A549 (cell line): ENCODE data around the gene EPHB1. TPM values are rescaled to one million over a fixed set of nuclear protein-coding genes. Genes with fewer than 3 reads are reported as not detected.

Experiments
- ATAC-seq, 2 experiments: fragments of 200-7000 bp in 1 of 2; fragments of >200 bp in 1 of 2; cut with Nextera tagmentation in 1 of 2; cut with Tn5 transposase in 1 of 2; 3 replicates each; pipeline versions ENCODE4 v1.8.0 to v1.9.1; 2018 to 2020; ENCODE audit warnings: mild to moderate bottlenecking in 1 of 2, moderate library complexity in 1 of 2
- CTCF ChIA-PET: fragments of 300-600 bp; sonication (Branson Sonifier 250); formaldehyde crosslinking; extraction: SDS; loops from one replicate; lab custom pipeline; 2021; ENCODE audit warnings: antibody characterized with exemption, inconsistent platforms; lab: Yijun Ruan, JAX
- POLR2A ChIA-PET: fragments of 350-600 bp; formaldehyde crosslinking; extraction: SDS; loops from one replicate; lab custom pipeline; 2021; ENCODE audit warnings: antibody characterized with exemption, inconsistent platforms; lab: Yijun Ruan, JAX
- DNase-seq, 2 experiments: peaks; one replicate each; pipeline versions ENCODE4 v3.0.0 to v3.0.0-alpha.2; 2011 to 2016; ENCODE audit warnings: low read depth in 1 of 2, low spot score in 1 of 2
- FAIRE-seq: peaks from 2 replicates; lab custom pipeline; 2011; peaks lifted over from hg19 to GRCh38; lab: Jason Lieb, UNC
- H3K27ac ChIP-seq, 2 experiments: fragments of >200 bp; sonication (Bioruptor Twin); formaldehyde crosslinking; 3 replicates each; pipeline ENCODE4 v1.5.1; 2016 to 2017
- H3K4me1 ChIP-seq: fragments of >200 bp; sonication (Bioruptor Twin); formaldehyde crosslinking; 3 replicates; pipeline ENCODE4 v1.6.1; 2016
- H3K4me2 ChIP-seq: fragments of >200 bp; sonication (Bioruptor Twin); formaldehyde crosslinking; 3 replicates; pipeline ENCODE4 v1.6.1; 2016
- H3K4me3 ChIP-seq: fragments of >200 bp; sonication (Bioruptor Twin); formaldehyde crosslinking; 3 replicates; pipeline ENCODE4 v1.5.1; 2016
- H3K9me3 ChIP-seq: fragments of >200 bp; sonication (Bioruptor Twin); formaldehyde crosslinking; 3 replicates; pipeline ENCODE4 v1.6.1; 2016
- CBX2 ChIP-seq: fragments of 200-600 bp; sonication (generic); IDR thresholded peaks from 2 replicates; pipeline ENCODE4 v1.6.1; 2016; ENCODE audit warnings: low read depth, mild to moderate bottlenecking, borderline replicate concordance
- CBX8 ChIP-seq: fragments of 200-600 bp; sonication (generic); IDR thresholded peaks from 2 replicates; pipeline ENCODE4 v1.6.1; 2016
- CEBPB ChIP-seq, 2 experiments: fragments of >200 bp in 1 of 2; sonication (Bioruptor Twin) in 1 of 2; formaldehyde crosslinking in 1 of 2; IDR thresholded peaks; 2 replicates each; pipeline ENCODE4 v1.6.1; 2012 to 2016
- EHF ChIP-seq: fragments of 250-450 bp; sonication (Bioruptor Pico); IDR thresholded peaks from 2 replicates; pipeline ENCODE4 v1.5.0; 2020; ENCODE audit warnings: mild to moderate bottlenecking
- EP300 ChIP-seq, 2 experiments: fragments of >200 bp; sonication (Bioruptor Twin); formaldehyde crosslinking; IDR thresholded peaks; 2 replicates in 1 of 2; 3 replicates in 1 of 2; pipeline ENCODE4 v1.6.1; 2016 to 2017
- ESRRA ChIP-seq: fragments of 150-350 bp; IDR thresholded peaks from 2 replicates; pipeline ENCODE4 v1.6.1; 2014; ENCODE audit warnings: mild to moderate bottlenecking, low read length, borderline replicate concordance
- FOSB ChIP-seq: fragments of 250-450 bp; sonication (Bioruptor Pico); IDR thresholded peaks from 2 replicates; pipeline ENCODE4 v1.5.0; 2020; ENCODE audit warnings: mild to moderate bottlenecking, moderate library complexity
- FOSL2 ChIP-seq, 2 experiments: fragments of 450-650 bp in 1 of 2; fragments of >200 bp in 1 of 2; sonication (Bioruptor Twin) in 1 of 2; formaldehyde crosslinking; IDR thresholded peaks; 2 replicates each; pipeline versions ENCODE4 v1.5.0 to v1.6.1; 2016 to 2020; ENCODE audit warnings: mild to moderate bottlenecking in 1 of 2, moderate library complexity in 1 of 2
- FOXS1 ChIP-seq: fragments of 250-450 bp; sonication (Bioruptor Pico); IDR thresholded peaks from 2 replicates; pipeline ENCODE4 v1.5.0; 2020; ENCODE audit warnings: mild to moderate bottlenecking, moderate library complexity
- GATA3 ChIP-seq: IDR thresholded peaks from 2 replicates; pipeline ENCODE4 v1.6.1; 2012; ENCODE audit warnings: borderline replicate concordance
- JUN ChIP-seq, 2 experiments: fragments of >200 bp; sonication (Bioruptor Twin); formaldehyde crosslinking; IDR thresholded peaks; 2 replicates in 1 of 2; 3 replicates in 1 of 2; pipeline ENCODE4 v1.6.1; 2016 to 2017
- KDM5A ChIP-seq: fragments of 200-600 bp; sonication (generic); IDR thresholded peaks from 2 replicates; pipeline ENCODE4 v1.6.1; 2016; ENCODE audit warnings: antibody characterized with exemption, mild to moderate bottlenecking
- MAFK ChIP-seq: fragments of 450-650 bp; IDR thresholded peaks from 2 replicates; pipeline ENCODE4 v1.6.1; 2014; ENCODE audit not compliant: partially characterized antibody
- PHF8 ChIP-seq: fragments of 200-600 bp; sonication (generic); IDR thresholded peaks from 2 replicates; pipeline ENCODE4 v1.6.1; 2016; ENCODE audit warnings: low read depth, mild to moderate bottlenecking, antibody characterized with exemption, moderate library complexity, borderline replicate concordance
- RAD21 ChIP-seq, 2 experiments: fragments of >200 bp in 1 of 2; sonication (Bioruptor Twin) in 1 of 2; formaldehyde crosslinking in 1 of 2; IDR thresholded peaks in 1 of 2; conservative IDR thresholded peaks in 1 of 2; 2 replicates in 1 of 2; 3 replicates in 1 of 2; pipeline ENCODE4 v1.6.1; 2012 to 2018; ENCODE audit warnings: inconsistent platforms in 1 of 2
- RCOR1 ChIP-seq: fragments of 150-350 bp; IDR thresholded peaks from 2 replicates; pipeline ENCODE4 v1.6.1; 2014; ENCODE audit warnings: antibody characterized with exemption, low read length, low read depth
- SREBF2 ChIP-seq: fragments of 450-650 bp; IDR thresholded peaks from 2 replicates; pipeline ENCODE4 v1.6.1; 2014; ENCODE audit warnings: mild to moderate bottlenecking, moderate library complexity
- TFCP2L1 ChIP-seq: fragments of 250-450 bp; sonication (Bioruptor Pico); IDR thresholded peaks from 2 replicates; pipeline ENCODE4 v1.5.0; 2021; ENCODE audit warnings: mild to moderate bottlenecking
- TP53 ChIP-seq: fragments of 250-450 bp; sonication (Bioruptor Pico); IDR thresholded peaks from 2 replicates; pipeline ENCODE4 v1.5.0; 2021; ENCODE audit warnings: mild to moderate bottlenecking, moderate library complexity
- ZC3H11A ChIP-seq: fragments of 450-650 bp; IDR thresholded peaks from 2 replicates; pipeline ENCODE4 v1.6.1; 2014; ENCODE audit warnings: antibody characterized with exemption, mild to moderate bottlenecking
- ZNF302 ChIP-seq: fragments of 250-450 bp; sonication (Bioruptor Pico); IDR thresholded peaks from 2 replicates; pipeline ENCODE4 v1.9.0; 2021; ENCODE audit warnings: inconsistent platforms, mild to moderate bottlenecking, moderate library complexity
- ZSCAN20 ChIP-seq: fragments of 250-450 bp; sonication (Bioruptor Pico); IDR thresholded peaks from 2 replicates; pipeline ENCODE4 v1.8.0; 2022; ENCODE audit warnings: mild to moderate bottlenecking, moderate library complexity
- WGBS: methylation state at CpG from one replicate; pipeline ENCODE4 v1.1.6; 2017; ENCODE audit errors: missing lambda C conversion rate; 5-methylcytosine and 5-hydroxymethylcytosine counted together
- polyA plus RNA-seq, 4 experiments: library from polyadenylated mRNA; depleted of rRNA in 3 of 4; stranded (reverse); fragments of >200 nt; fragmentation: RNase III in 1 of 4; extraction: RNeasy Plus Mini Kit Qiagen cat#74134 plus additional on column Dnase treatment in 1 of 4; gene quantifications; 2 replicates in 3 of 4; 3 replicates in 1 of 4; pipeline ENCODE4 v1.2.3, GENCODE V29; 2011 to 2017
- TF ChIP-seq, protein P1 (sequence below): IDR thresholded peaks from 2 replicates; pipeline ENCODE4 v1.6.1; 2012
- TF ChIP-seq, protein P2 (sequence below): fragments of >200 bp; sonication (Bioruptor Twin); formaldehyde crosslinking; IDR thresholded peaks from 3 replicates; pipeline ENCODE4 v1.5.1; 2016
- TF ChIP-seq, protein P3 (sequence below): IDR thresholded peaks from 2 replicates; pipeline ENCODE4 v1.6.1; 2012
- TF ChIP-seq, protein P4 (sequence below): IDR thresholded peaks from 2 replicates; pipeline ENCODE4 v1.6.1; 2012; ENCODE audit warnings: low read depth, borderline replicate concordance
- TF ChIP-seq, protein P5 (sequence below): fragments of 250-450 bp; sonication (Bioruptor Pico); IDR thresholded peaks from 2 replicates; pipeline ENCODE4 v1.5.0; 2020; ENCODE audit warnings: low read depth, mild to moderate bottlenecking, moderate library complexity
- TF ChIP-seq, protein P6 (sequence below): fragments of 150-350 bp; IDR thresholded peaks from 2 replicates; pipeline ENCODE4 v1.6.1; 2014; ENCODE audit warnings: low read depth, mild to moderate bottlenecking, low read length

The EPHB1 gene
- polyA plus RNA-seq, 2 of the 4 experiments (the other 2 are of a cell fraction) = 0.18 to 0.21 TPM

DNA sequence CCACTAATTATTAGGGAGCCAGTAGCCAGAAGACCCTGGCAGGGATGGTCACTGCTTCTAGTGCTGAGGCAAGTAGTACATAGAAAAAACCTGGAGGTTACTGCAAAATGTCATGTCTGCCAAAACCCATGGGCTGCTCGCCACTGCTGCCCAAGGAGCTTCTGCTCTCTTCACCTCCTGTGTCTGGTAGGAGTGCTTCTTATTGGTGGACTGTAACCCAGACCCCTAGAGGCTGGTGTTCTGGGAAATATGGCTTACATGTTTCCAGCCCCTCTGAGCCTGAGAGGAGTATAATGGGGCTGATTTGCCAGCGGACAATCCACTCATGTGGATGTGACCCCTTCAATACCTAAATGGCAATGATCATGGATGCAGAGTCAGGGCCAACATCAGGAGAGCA is 286.4 kb downstream of the EPHB1 start:
- CTCF ChIA-PET = no interaction called here
- H3K9me3 ChIP-seq = no peaks in the 10 kb centered on the region
- ATAC-seq = no peak
- POLR2A ChIA-PET = no interaction called here
- WGBS = no CpG with 5 or more reads among the region's 2 CpGs
- H3K4me2 ChIP-seq = no peak overlapping the region
- no peak for DNase-seq
- no peaks in the 10 kb centered on the region for H3K4me1 ChIP-seq
- H3K4me3 ChIP-seq = no peak overlapping the region
- H3K27ac ChIP-seq = no peak overlapping the region
- TF ChIP-seq FOXS1 (CRISPR knock-in tag) = no peak
- no peak for TF ChIP-seq EHF (CRISPR knock-in tag)
- TF ChIP-seq PHF8 = no peak
- no peak for TF ChIP-seq TP53
- no peak for TF ChIP-seq EP300 (IDR thresholded peaks at IDR 0.05)
- no peak for TF ChIP-seq CBX2
- TF ChIP-seq, protein P1, sequence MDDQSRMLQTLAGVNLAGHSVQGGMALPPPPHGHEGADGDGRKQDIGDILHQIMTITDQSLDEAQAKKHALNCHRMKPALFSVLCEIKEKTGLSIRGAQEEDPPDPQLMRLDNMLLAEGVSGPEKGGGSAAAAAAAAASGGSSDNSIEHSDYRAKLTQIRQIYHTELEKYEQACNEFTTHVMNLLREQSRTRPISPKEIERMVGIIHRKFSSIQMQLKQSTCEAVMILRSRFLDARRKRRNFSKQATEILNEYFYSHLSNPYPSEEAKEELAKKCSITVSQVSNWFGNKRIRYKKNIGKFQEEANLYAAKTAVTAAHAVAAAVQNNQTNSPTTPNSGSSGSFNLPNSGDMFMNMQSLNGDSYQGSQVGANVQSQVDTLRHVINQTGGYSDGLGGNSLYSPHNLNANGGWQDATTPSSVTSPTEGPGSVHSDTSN = no peak
- TF ChIP-seq, protein P2, sequence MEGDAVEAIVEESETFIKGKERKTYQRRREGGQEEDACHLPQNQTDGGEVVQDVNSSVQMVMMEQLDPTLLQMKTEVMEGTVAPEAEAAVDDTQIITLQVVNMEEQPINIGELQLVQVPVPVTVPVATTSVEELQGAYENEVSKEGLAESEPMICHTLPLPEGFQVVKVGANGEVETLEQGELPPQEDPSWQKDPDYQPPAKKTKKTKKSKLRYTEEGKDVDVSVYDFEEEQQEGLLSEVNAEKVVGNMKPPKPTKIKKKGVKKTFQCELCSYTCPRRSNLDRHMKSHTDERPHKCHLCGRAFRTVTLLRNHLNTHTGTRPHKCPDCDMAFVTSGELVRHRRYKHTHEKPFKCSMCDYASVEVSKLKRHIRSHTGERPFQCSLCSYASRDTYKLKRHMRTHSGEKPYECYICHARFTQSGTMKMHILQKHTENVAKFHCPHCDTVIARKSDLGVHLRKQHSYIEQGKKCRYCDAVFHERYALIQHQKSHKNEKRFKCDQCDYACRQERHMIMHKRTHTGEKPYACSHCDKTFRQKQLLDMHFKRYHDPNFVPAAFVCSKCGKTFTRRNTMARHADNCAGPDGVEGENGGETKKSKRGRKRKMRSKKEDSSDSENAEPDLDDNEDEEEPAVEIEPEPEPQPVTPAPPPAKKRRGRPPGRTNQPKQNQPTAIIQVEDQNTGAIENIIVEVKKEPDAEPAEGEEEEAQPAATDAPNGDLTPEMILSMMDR = no peak
- TF ChIP-seq ZNF302 (CRISPR knock-in tag) = no peak
- TF ChIP-seq, protein P3, sequence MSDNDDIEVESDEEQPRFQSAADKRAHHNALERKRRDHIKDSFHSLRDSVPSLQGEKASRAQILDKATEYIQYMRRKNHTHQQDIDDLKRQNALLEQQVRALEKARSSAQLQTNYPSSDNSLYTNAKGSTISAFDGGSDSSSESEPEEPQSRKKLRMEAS = no peak
- no peak for TF ChIP-seq ZC3H11A
- no peak for TF ChIP-seq ZSCAN20 (CRISPR knock-in tag)
- TF ChIP-seq CEBPB (IDR thresholded peaks at IDR 0.05) = no peak
- no peak for TF ChIP-seq JUN (IDR thresholded peaks at IDR 0.05)
- TF ChIP-seq CBX8 = no peak
- FAIRE-seq = no peak

DNA sequence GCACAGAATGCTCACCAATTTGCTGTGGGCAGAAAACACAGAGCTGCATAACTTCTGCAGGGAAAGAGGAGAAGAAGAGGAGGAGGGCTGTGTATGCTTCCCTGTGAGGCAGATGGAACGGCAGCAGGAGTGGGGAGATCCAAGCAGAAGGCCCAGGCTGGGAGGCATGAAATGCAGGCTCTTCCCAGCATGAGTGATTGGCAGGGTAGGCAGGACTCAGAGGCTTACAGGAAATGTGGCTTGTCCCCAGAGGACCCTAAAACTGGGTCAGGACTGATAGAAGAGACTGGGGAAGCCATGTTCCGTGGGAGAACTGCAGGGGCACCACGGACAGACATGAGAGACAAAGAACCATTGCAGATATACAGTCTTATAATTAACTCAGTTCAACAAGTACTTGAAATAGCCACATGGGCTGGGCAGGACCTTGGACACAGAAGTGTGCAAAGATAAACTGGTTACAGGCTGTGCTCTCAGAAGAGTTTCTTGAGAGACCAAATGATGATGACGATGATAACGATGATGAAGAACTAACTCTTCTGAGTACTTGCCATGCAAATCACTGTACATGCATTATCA is 286.9 kb downstream of the EPHB1 start:
- TF ChIP-seq TP53 (no peak), JUN (IDR thresholded peaks at IDR 0.05) (no peak), TFCP2L1 (CRISPR knock-in tag) (no peak), KDM5A (no peak), PHF8 (no peak), RCOR1 (no peak), ESRRA (no peak), SREBF2 (no peak), EP300 (IDR thresholded peaks at IDR 0.05) (no peak), RAD21 (conservative IDR thresholded peaks at IDR 0.05 in 1 of 2, IDR thresholded peaks at IDR 0.05 in 1 of 2) (no peak), FOSL2 (IDR thresholded peaks at IDR 0.05) (no peak), FOSL2 (CRISPR knock-in tag; IDR thresholded peaks at IDR 0.05) (no peak), GATA3 (no peak), CEBPB (IDR thresholded peaks at IDR 0.05) (no peak), MAFK (no peak), FOSB (CRISPR knock-in tag) (no peak)
- TF ChIP-seq, protein P4, sequence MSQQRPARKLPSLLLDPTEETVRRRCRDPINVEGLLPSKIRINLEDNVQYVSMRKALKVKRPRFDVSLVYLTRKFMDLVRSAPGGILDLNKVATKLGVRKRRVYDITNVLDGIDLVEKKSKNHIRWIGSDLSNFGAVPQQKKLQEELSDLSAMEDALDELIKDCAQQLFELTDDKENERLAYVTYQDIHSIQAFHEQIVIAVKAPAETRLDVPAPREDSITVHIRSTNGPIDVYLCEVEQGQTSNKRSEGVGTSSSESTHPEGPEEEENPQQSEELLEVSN = no peak
- TF ChIP-seq, protein P3 = no peak
- TF ChIP-seq, protein P5, sequence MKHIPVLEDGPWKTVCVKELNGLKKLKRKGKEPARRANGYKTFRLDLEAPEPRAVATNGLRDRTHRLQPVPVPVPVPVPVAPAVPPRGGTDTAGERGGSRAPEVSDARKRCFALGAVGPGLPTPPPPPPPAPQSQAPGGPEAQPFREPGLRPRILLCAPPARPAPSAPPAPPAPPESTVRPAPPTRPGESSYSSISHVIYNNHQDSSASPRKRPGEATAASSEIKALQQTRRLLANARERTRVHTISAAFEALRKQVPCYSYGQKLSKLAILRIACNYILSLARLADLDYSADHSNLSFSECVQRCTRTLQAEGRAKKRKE = no peak
- TF ChIP-seq, protein P2 = no peak
- TF ChIP-seq, protein P6, sequence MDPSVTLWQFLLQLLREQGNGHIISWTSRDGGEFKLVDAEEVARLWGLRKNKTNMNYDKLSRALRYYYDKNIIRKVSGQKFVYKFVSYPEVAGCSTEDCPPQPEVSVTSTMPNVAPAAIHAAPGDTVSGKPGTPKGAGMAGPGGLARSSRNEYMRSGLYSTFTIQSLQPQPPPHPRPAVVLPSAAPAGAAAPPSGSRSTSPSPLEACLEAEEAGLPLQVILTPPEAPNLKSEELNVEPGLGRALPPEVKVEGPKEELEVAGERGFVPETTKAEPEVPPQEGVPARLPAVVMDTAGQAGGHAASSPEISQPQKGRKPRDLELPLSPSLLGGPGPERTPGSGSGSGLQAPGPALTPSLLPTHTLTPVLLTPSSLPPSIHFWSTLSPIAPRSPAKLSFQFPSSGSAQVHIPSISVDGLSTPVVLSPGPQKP = no peak
- WGBS = 1% methylated on average over 5 of the region's 5 CpGs
- no peak overlapping the region for H3K27ac ChIP-seq

More for the DNA sequence above, 286.9 kb downstream of the EPHB1 start:
- no peaks in the 10 kb centered on the region for H3K4me1 ChIP-seq
- no peak overlapping the region for H3K4me2 ChIP-seq
- CTCF ChIA-PET = no interaction called here
- no peak for ATAC-seq
- H3K4me3 ChIP-seq = no peak overlapping the region
- POLR2A ChIA-PET = no interaction called here
- no peaks in the 10 kb centered on the region for H3K9me3 ChIP-seq
- no peak for FAIRE-seq
- no peak for DNase-seq
